Ovary (tissue), 3 donors: Measurements from ENCODE around the gene STUM.

Experiments
- POLR2A ChIP-seq: fragments of 450-650 bp; IDR thresholded peaks from one replicate; pipeline ENCODE4 v1.6.1; 2017; ENCODE audit warnings: antibody characterized with exemption, mild to moderate bottlenecking, moderate library complexity
- TF ChIP-seq, protein P1 (sequence below), 3 donors: fragments of 450-650 bp in 2 of 3; fragments of 200-600 bp in 1 of 3; IDR thresholded peaks; one replicate each; pipeline versions ENCODE4 v1.5.1 to v1.8.0; 2016 to 2022; ENCODE audit warnings: antibody characterized with exemption in 3 of 3, mild to moderate bottlenecking in 1 of 3
- donor health status: DM: no; HTN: no; CAD: no.

DNA sequence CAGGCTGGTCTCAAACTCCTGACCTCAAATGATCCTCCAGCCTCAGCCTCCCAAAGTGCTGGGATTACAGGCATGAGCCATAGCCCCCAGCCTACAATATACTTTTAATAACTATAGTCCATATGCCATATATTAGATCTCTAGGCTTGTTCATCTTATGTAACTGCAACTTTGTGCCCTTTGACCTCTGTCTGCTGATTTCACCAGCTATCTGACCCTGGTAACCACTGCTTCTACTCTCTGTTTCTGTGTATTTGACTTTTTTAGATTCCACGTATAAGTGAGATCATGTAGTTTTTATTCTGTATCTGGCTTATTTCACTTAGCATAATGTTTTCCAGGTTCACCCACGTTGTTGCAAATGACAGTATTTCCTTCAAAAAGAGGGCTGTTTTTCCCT, 25.5 kb downstream of the STUM start:
- TF ChIP-seq, protein P1, sequence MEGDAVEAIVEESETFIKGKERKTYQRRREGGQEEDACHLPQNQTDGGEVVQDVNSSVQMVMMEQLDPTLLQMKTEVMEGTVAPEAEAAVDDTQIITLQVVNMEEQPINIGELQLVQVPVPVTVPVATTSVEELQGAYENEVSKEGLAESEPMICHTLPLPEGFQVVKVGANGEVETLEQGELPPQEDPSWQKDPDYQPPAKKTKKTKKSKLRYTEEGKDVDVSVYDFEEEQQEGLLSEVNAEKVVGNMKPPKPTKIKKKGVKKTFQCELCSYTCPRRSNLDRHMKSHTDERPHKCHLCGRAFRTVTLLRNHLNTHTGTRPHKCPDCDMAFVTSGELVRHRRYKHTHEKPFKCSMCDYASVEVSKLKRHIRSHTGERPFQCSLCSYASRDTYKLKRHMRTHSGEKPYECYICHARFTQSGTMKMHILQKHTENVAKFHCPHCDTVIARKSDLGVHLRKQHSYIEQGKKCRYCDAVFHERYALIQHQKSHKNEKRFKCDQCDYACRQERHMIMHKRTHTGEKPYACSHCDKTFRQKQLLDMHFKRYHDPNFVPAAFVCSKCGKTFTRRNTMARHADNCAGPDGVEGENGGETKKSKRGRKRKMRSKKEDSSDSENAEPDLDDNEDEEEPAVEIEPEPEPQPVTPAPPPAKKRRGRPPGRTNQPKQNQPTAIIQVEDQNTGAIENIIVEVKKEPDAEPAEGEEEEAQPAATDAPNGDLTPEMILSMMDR (IDR thresholded peaks at IDR 0.05) = no peak
- no peak for TF ChIP-seq POLR2A
